Measurements from ENCODE around the gene TBCE. TPM values are rescaled to one million over a fixed set of nuclear protein-coding genes. Genes with fewer than 3 reads are reported as not detected.

Gene TBCE
- total RNA-seq, 2 experiments from 2014 or later, result 22.3 to 25.0 TPM

- H3K9me3 Mint-ChIP-seq, result no peaks in the 10 kb centered on the region
- H3K4me3 Mint-ChIP-seq, result no peak overlapping the region
- H3K4me1 Mint-ChIP-seq, result no peaks in the 10 kb centered on the region
- H3K27me3 Mint-ChIP-seq, result no peaks in the 10 kb centered on the region
- H3K36me3 Mint-ChIP-seq (ENCODE audit: low read depth), result peaks cover 6% of the 10 kb centered on the region
- ChIA-PET POLR2A (no interaction called here), CTCF (interaction anchor here (1.2 to 2.6 kb wide), 2 partner anchors 11 to 14 kb away, joined by 3 to 6 read pairs; no protein-coding TSS in a partner anchor)
- H3K27ac Mint-ChIP-seq, result no peak overlapping the region
- DNase-seq, result no peak
These were observed 35.4 kb downstream of the TBCE start for GRCh38 chr1:235402457-235403200.

GRCh38 chr1:235403593-235403992, 36.4 kb downstream of the TBCE start:
- Mint-ChIP-seq H3K9me3 (no peaks in the 10 kb centered on the region), H3K27me3 (no peaks in the 10 kb centered on the region), H3K4me3 (no peak overlapping the region), H3K27ac (no peak overlapping the region), H3K36me3 (ENCODE audit: low read depth) (peaks cover 5% of the 10 kb centered on the region), H3K4me1 (no peaks in the 10 kb centered on the region)
- POLR2A ChIA-PET, result no interaction called here
- CTCF ChIA-PET, result interaction anchor here (0.5 to 2.6 kb wide), 2 partner anchors 13 to 38 kb away, joined by 3 to 6 read pairs; no protein-coding TSS in a partner anchor
- DNase-seq, result no peak

GRCh38 chr1:235404190-235404589, 37.0 kb downstream of the TBCE start:
- ChIA-PET CTCF (interaction anchor here (0.5 to 2.6 kb wide), 2 partner anchors 12 to 38 kb away, joined by 3 to 6 read pairs; no protein-coding TSS in a partner anchor), POLR2A (no interaction called here)
- H3K27ac Mint-ChIP-seq, result no peak overlapping the region

GRCh38 chr1:235407419-235407818, 40.2 kb downstream of the TBCE start:
- CTCF ChIA-PET, result interaction anchor here (2.2 kb wide), 1 partner anchor 9 kb away, joined by 12 read pairs; no protein-coding TSS in a partner anchor
- no peak for DNase-seq
- no peak overlapping the region for H3K4me3 Mint-ChIP-seq
- POLR2A ChIA-PET, result no interaction called here
- H3K27ac Mint-ChIP-seq, result no peak overlapping the region
- H3K4me1 Mint-ChIP-seq, result peaks cover under 1% of the 10 kb centered on the region
- no peaks in the 10 kb centered on the region for H3K27me3 Mint-ChIP-seq
- H3K9me3 Mint-ChIP-seq, result no peaks in the 10 kb centered on the region
- H3K36me3 Mint-ChIP-seq (ENCODE audit: low read depth), result peaks cover 3% of the 10 kb centered on the region

More at GRCh38 chr1:235404190-235404589, 37.0 kb downstream of the TBCE start:
- Mint-ChIP-seq H3K27me3 (no peaks in the 10 kb centered on the region), H3K4me1 (no peaks in the 10 kb centered on the region), H3K4me3 (no peak overlapping the region), H3K9me3 (no peaks in the 10 kb centered on the region), H3K36me3 (ENCODE audit: low read depth) (peaks cover 5% of the 10 kb centered on the region)
- DNase-seq, result no peak

GRCh38 chr1:235408503-235408960, 41.3 kb downstream of the TBCE start:
- POLR2A ChIA-PET, result no interaction called here

GRCh38 chr1:235409042-235409820, 42.0 kb downstream of the TBCE start:
- no peaks in the 10 kb centered on the region for H3K27me3 Mint-ChIP-seq
- peaks cover 2% of the 10 kb centered on the region for H3K4me1 Mint-ChIP-seq
- no peaks in the 10 kb centered on the region for H3K9me3 Mint-ChIP-seq
- ChIA-PET CTCF (interaction anchor here (1.7 to 2.2 kb wide), 2 partner anchors 8 to 10 kb away, joined by 4 to 12 read pairs; no protein-coding TSS in a partner anchor), POLR2A (no interaction called here)
- H3K4me3 Mint-ChIP-seq, result no peak overlapping the region
- H3K27ac Mint-ChIP-seq, result no peak overlapping the region
- H3K36me3 Mint-ChIP-seq (ENCODE audit: low read depth), result peaks cover under 1% of the 10 kb centered on the region
- DNase-seq, result no peak

More at GRCh38 chr1:235408503-235408960, 41.3 kb downstream of the TBCE start:
- DNase-seq, result no peak
- Mint-ChIP-seq H3K27me3 (no peaks in the 10 kb centered on the region), H3K4me1 (peaks cover 2% of the 10 kb centered on the region), H3K36me3 (ENCODE audit: low read depth) (no peaks in the 10 kb centered on the region), H3K27ac (no peak overlapping the region), H3K4me3 (no peak overlapping the region), H3K9me3 (no peaks in the 10 kb centered on the region)
- CTCF ChIA-PET, result interaction anchor here (1.7 to 2.2 kb wide), 2 partner anchors 8 to 9 kb away, joined by 4 to 12 read pairs; no protein-coding TSS in a partner anchor

GRCh38 chr1:235410467-235410866, 43.2 kb downstream of the TBCE start:
- no peak overlapping the region for H3K27ac Mint-ChIP-seq
- peaks cover 2% of the 10 kb centered on the region for H3K4me1 Mint-ChIP-seq
- H3K27me3 Mint-ChIP-seq, result no peaks in the 10 kb centered on the region
- H3K4me3 Mint-ChIP-seq, result no peak overlapping the region
- H3K9me3 Mint-ChIP-seq, result no peaks in the 10 kb centered on the region
- ChIA-PET POLR2A (no interaction called here), CTCF (no interaction called here)
- DNase-seq, result no peak
- H3K36me3 Mint-ChIP-seq (ENCODE audit: low read depth), result peaks cover 10% of the 10 kb centered on the region

- no peak for DNase-seq
- POLR2A ChIA-PET, result no interaction called here
- peaks cover 10% of the 10 kb centered on the region for H3K36me3 Mint-ChIP-seq (ENCODE audit: low read depth)
- no peak overlapping the region for H3K27ac Mint-ChIP-seq
- no peak overlapping the region for H3K4me3 Mint-ChIP-seq
- CTCF ChIA-PET, result no interaction called here
- H3K27me3 Mint-ChIP-seq, result no peaks in the 10 kb centered on the region
- no peaks in the 10 kb centered on the region for H3K9me3 Mint-ChIP-seq
- H3K4me1 Mint-ChIP-seq, result peaks cover 2% of the 10 kb centered on the region
These were observed 44.6 kb downstream of the TBCE start for GRCh38 chr1:235411489-235412486.

GRCh38 chr1:235415008-235415904, 48.0 kb downstream of the TBCE start:
- peaks cover 10% of the 10 kb centered on the region for H3K36me3 Mint-ChIP-seq (ENCODE audit: low read depth)

GRCh38 chr1:235416662-235417049, 49.4 kb downstream of the TBCE start:
- DNase-seq, result no peak
- Mint-ChIP-seq H3K4me1 (peaks cover 2% of the 10 kb centered on the region), H3K4me3 (no peak overlapping the region), H3K9me3 (no peaks in the 10 kb centered on the region), H3K27ac (no peak overlapping the region), H3K27me3 (no peaks in the 10 kb centered on the region), H3K36me3 (ENCODE audit: low read depth) (peaks cover 10% of the 10 kb centered on the region)
- ChIA-PET POLR2A (interaction anchor here (0.6 to 2.6 kb wide), 5 partner anchors 9 to 312 kb away, joined by 3 to 9 read pairs (median 3); partner anchors contain the start of genes ARID4B and GGPS1), CTCF (interaction anchor here (0.7 to 3.0 kb wide), 64 partner anchors 8 to 1088 kb away, joined by 3 to 43 read pairs (median 4); partner anchors contain the start of genes B3GALNT2, GGPS1, RBM34 and TBCE)

More at GRCh38 chr1:235415008-235415904, 48.0 kb downstream of the TBCE start:
- H3K9me3 Mint-ChIP-seq, result no peaks in the 10 kb centered on the region
- ChIA-PET POLR2A (interaction anchor here (1.6 to 2.6 kb wide), 2 partner anchors 254 to 311 kb away, joined by 4 to 9 read pairs; partner anchors contain the start of gene RBM34), CTCF (interaction anchor here (0.6 to 3.0 kb wide), 39 partner anchors 9 to 431 kb away, joined by 3 to 43 read pairs (median 5); partner anchors contain the start of genes B3GALNT2, RBM34 and TBCE)
- no peaks in the 10 kb centered on the region for H3K27me3 Mint-ChIP-seq
- peaks cover 2% of the 10 kb centered on the region for H3K4me1 Mint-ChIP-seq
- no peak overlapping the region for H3K4me3 Mint-ChIP-seq
- peak; percentile 66 for DNase-seq
- H3K27ac Mint-ChIP-seq, result no peak overlapping the region

- Mint-ChIP-seq H3K27me3 (no peaks in the 10 kb centered on the region), H3K4me3 (no peak overlapping the region)
- POLR2A ChIA-PET, result interaction anchor here (0.6 to 2.6 kb wide), 5 partner anchors 8 to 312 kb away, joined by 3 to 9 read pairs (median 3); partner anchors contain the start of genes ARID4B and GGPS1
These were observed 50.0 kb downstream of the TBCE start for GRCh38 chr1:235417086-235417697.

More at GRCh38 chr1:235417086-235417697, 50.0 kb downstream of the TBCE start:
- Mint-ChIP-seq H3K9me3 (no peaks in the 10 kb centered on the region), H3K36me3 (ENCODE audit: low read depth) (peaks cover 10% of the 10 kb centered on the region), H3K27ac (no peak overlapping the region), H3K4me1 (peaks cover 2% of the 10 kb centered on the region)
- CTCF ChIA-PET, result interaction anchor here (0.7 to 3.0 kb wide), 57 partner anchors 9 to 938 kb away, joined by 3 to 43 read pairs (median 5); partner anchors contain the start of genes B3GALNT2, GGPS1, RBM34 and TBCE
- DNase-seq, result peak; percentile 67

Measured in activated CD4-positive, alpha-beta memory T cell treated with anti-CD3 and anti-CD28 coated beads, Interleukin-2, amount 10 ng/mL, durations not matched to agents 7 days and 5 days (primary cell).